OCI-LY3 (cell line): ENCODE measurements around the gene WWOX.

Experiments
- EZH2phosphoT487 ChIP-seq: fragments of 200-600 bp; shearing (Covaris generic); IDR thresholded peaks from 2 replicates; pipeline ENCODE4 v1.6.1; 2018; ENCODE audit warnings: antibody characterized with exemption, mixed run types, low read depth
- TF ChIP-seq, protein P1 (sequence below): fragments of 200-600, 300-600 bp; sonication (generic); IDR thresholded peaks from 2 replicates; pipeline ENCODE4 v1.5.1; 2014; ENCODE audit warnings: antibody characterized with exemption, low read length, low read depth

DNA sequence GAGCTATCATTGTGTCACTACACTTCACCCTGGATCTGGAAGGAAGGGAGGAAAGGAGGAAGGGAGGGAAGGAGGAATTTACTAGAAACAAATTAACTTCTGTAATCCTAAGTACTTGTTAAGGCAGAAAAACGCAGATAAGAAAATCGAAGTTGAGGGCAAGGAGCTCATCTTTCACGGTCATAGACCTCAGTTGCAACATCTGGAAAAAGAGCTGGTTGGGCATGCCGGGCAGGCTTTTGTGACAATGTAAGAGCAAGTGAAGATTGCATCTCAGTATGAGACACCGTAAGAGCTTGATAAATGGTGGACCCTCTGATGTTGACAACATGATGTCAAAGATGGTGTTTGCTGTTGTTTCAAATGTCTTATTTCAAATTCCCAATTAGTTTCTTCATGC is 779.6 kb downstream of the WWOX start:
- no peak for TF ChIP-seq EZH2phosphoT487
- TF ChIP-seq, protein P1, sequence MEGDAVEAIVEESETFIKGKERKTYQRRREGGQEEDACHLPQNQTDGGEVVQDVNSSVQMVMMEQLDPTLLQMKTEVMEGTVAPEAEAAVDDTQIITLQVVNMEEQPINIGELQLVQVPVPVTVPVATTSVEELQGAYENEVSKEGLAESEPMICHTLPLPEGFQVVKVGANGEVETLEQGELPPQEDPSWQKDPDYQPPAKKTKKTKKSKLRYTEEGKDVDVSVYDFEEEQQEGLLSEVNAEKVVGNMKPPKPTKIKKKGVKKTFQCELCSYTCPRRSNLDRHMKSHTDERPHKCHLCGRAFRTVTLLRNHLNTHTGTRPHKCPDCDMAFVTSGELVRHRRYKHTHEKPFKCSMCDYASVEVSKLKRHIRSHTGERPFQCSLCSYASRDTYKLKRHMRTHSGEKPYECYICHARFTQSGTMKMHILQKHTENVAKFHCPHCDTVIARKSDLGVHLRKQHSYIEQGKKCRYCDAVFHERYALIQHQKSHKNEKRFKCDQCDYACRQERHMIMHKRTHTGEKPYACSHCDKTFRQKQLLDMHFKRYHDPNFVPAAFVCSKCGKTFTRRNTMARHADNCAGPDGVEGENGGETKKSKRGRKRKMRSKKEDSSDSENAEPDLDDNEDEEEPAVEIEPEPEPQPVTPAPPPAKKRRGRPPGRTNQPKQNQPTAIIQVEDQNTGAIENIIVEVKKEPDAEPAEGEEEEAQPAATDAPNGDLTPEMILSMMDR, result no peak
